Endodermal cell (in vitro differentiated cells): ENCODE data around the gene PARVA. TPM values are rescaled to one million over a fixed set of nuclear protein-coding genes. Genes with fewer than 3 reads are reported as not detected.

Experiments used
- DNase-seq: peaks from one replicate; pipeline ENCODE4 v3.0.0-alpha.2; 2017
- H3K27ac ChIP-seq: 2 replicates; pipeline ENCODE4 v1.5.1; 2013; ENCODE audit warnings: mild to moderate bottlenecking, low read depth, low read length, moderate library complexity
- H3K27me3 ChIP-seq: 2 replicates; pipeline ENCODE4 v1.6.1; 2013; ENCODE audit warnings: mild to moderate bottlenecking, low read length, moderate library complexity; ENCODE audit not compliant: insufficient read depth, control insufficient read depth, poor library complexity, severe bottlenecking
- H3K36me3 ChIP-seq: 2 replicates; pipeline ENCODE4 v1.7.0; 2013; ENCODE audit warnings: mild to moderate bottlenecking, low read length, moderate library complexity; ENCODE audit not compliant: control insufficient read depth, insufficient read depth
- H3K4me1 ChIP-seq: one replicate; pipeline ENCODE4 v1.7.0; 2013; ENCODE audit warnings: low read length; ENCODE audit not compliant: control insufficient read depth, insufficient read depth
- H3K4me3 ChIP-seq: 2 replicates; pipeline ENCODE4 v1.5.1; 2013; ENCODE audit warnings: mild to moderate bottlenecking, low read length, moderate library complexity
- H3K9ac ChIP-seq: 2 replicates; pipeline ENCODE4 v1.6.1; 2013; ENCODE audit warnings: mild to moderate bottlenecking, low read length, moderate library complexity; ENCODE audit not compliant: poor library complexity, severe bottlenecking; ENCODE audit errors: extremely low read depth
- H3K9me3 ChIP-seq: 2 replicates; pipeline ENCODE4 v1.6.1; 2013; ENCODE audit warnings: mild to moderate bottlenecking, low read length, moderate library complexity; ENCODE audit not compliant: control insufficient read depth
- H3K27ac Mint-ChIP-seq: 2 replicates; pipeline ENCODE4 v1.8.0; 2020; ENCODE audit warnings: mixed read lengths
- H3K27me3 Mint-ChIP-seq: 2 replicates; pipeline ENCODE4 v1.8.0; 2021; ENCODE audit warnings: mild to moderate bottlenecking, mixed read lengths; ENCODE audit not compliant: insufficient read depth
- H3K36me3 Mint-ChIP-seq: 2 replicates; pipeline ENCODE4 v1.8.0; 2020; ENCODE audit warnings: low read depth, mixed read lengths
- H3K4me1 Mint-ChIP-seq: 2 replicates; pipeline ENCODE4 v1.8.0; 2020; ENCODE audit warnings: mixed read lengths
- H3K4me3 Mint-ChIP-seq: 2 replicates; pipeline ENCODE4 v1.8.0; 2020; ENCODE audit warnings: mild to moderate bottlenecking, moderate library complexity, mixed read lengths
- H3K9me3 Mint-ChIP-seq: 2 replicates; pipeline ENCODE4 v1.8.0; 2020; ENCODE audit warnings: mild to moderate bottlenecking, mixed read lengths
- CTCF ChIP-seq: fragments of 200-600 bp; sonication (generic); conservative IDR thresholded peaks from 2 replicates; pipeline ENCODE4 v1.5.0; 2021; ENCODE audit warnings: antibody characterized with exemption, mild to moderate bottlenecking
- WGBS, 2 experiments: methylation state at CpG; one replicate each; pipeline versions ENCODE4 v1.1.5 to v1.1.7; 2013; ENCODE audit warnings: missing lambda C conversion rate in 2 of 2, mixed read lengths in 1 of 2; ENCODE audit not compliant: insufficient coverage in 1 of 2, insufficient read length in 1 of 2; 5-methylcytosine and 5-hydroxymethylcytosine counted together
- total RNA-seq, 2 donors: library from RNA; stranded (reverse); fragmentation: NEBNext Ultra II Directional in 1 of 2; extraction: Animal tissue kit (Norgen Biotek cat#: 25700) in 1 of 2; gene quantifications; 2 replicates in 1 of 2; 3 replicates in 1 of 2; pipeline ENCODE4 v1.2.1, GENCODE V29; 2021

PARVA gene
- total RNA-seq, 2 donors from 2014 or later, result 27.3 to 37.3 TPM

DNA sequence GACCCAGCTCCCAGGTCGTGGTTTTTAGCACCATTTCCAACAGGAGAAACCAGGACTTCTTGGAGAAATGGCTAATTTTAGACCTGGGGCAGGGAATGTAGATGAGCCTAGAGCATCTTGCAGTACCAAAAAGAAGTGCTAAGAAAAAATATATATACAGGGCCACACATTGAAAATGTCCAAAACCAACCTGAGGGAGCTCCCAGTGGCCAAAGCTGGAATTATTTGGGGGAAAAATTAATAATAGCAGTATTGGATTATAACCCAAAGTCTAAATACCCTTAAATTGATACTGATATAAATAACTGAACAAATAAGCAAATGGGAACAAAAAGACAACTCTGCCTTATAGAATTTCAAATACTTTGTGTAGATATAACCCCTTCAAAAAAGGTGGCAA lies 108.0 kb downstream of the PARVA start:
- Mint-ChIP-seq H3K27ac (no peak overlapping the region), H3K9me3 (peaks cover 21% of the 10 kb centered on the region), H3K4me3 (no peak overlapping the region), H3K36me3 (peaks cover 58% of the 10 kb centered on the region), H3K27me3 (no peaks in the 10 kb centered on the region), H3K4me1 (no peaks in the 10 kb centered on the region)
- Histone ChIP-seq H3K9me3 (peaks cover 25% of the 10 kb centered on the region), H3K4me3 (no peak overlapping the region), H3K36me3 (peaks cover 15% of the 10 kb centered on the region), H3K9ac (no peak overlapping the region), H3K4me1 (no peaks in the 10 kb centered on the region), H3K27ac (no peak overlapping the region), H3K27me3 (no peaks in the 10 kb centered on the region)
- 89 to 92% methylated on average over 1 of the region's 1 CpG for WGBS, 2 experiments
- no peak for DNase-seq
- TF ChIP-seq CTCF, result peak; percentile 57

- peaks cover 25% of the 10 kb centered on the region for H3K9me3 ChIP-seq
- WGBS, 2 experiments, result 100% methylated on average over 1 of the region's 1 CpG
- Mint-ChIP-seq H3K27ac (no peak overlapping the region), H3K9me3 (peaks cover 23% of the 10 kb centered on the region), H3K27me3 (no peaks in the 10 kb centered on the region), H3K4me1 (peaks cover under 1% of the 10 kb centered on the region), H3K4me3 (no peak overlapping the region), H3K36me3 (peaks cover 38% of the 10 kb centered on the region)
- TF ChIP-seq CTCF, result no peak
- DNase-seq, result no peak
- H3K36me3 ChIP-seq, result peaks cover 8% of the 10 kb centered on the region
- no peak overlapping the region for H3K4me3 ChIP-seq
- no peaks in the 10 kb centered on the region for H3K4me1 ChIP-seq
- no peaks in the 10 kb centered on the region for H3K27me3 ChIP-seq
- H3K27ac ChIP-seq, result no peak overlapping the region
- H3K9ac ChIP-seq, result no peak overlapping the region
Observed at GRCh38 chr11:12489246-12489772, 111.9 kb downstream of the PARVA start.

GRCh38 chr11:12494699-12495098 lies 117.3 kb downstream of the PARVA start:
- DNase-seq, result no peak
- Mint-ChIP-seq H3K27ac (no peak overlapping the region), H3K9me3 (peaks cover 6% of the 10 kb centered on the region), H3K4me3 (no peak overlapping the region), H3K36me3 (peaks cover 17% of the 10 kb centered on the region), H3K27me3 (no peaks in the 10 kb centered on the region), H3K4me1 (peaks cover 8% of the 10 kb centered on the region)
- Histone ChIP-seq H3K9me3 (peaks cover 2% of the 10 kb centered on the region), H3K27me3 (no peaks in the 10 kb centered on the region), H3K27ac (no peak overlapping the region), H3K4me3 (no peak overlapping the region), H3K36me3 (peaks cover 14% of the 10 kb centered on the region), H3K4me1 (no peaks in the 10 kb centered on the region), H3K9ac (no peak overlapping the region)
- no peak for TF ChIP-seq CTCF
